HFFc6 (cell line): ENCODE results near the gene TWIST2. TPM values are rescaled to one million over a fixed set of nuclear protein-coding genes. Genes with fewer than 3 reads are reported as not detected.
A peak's percentile ranks its signal among the peaks of the same experiment; 100 is the strongest.

ENCODE experiments used
- DNase-seq: peaks from one replicate; pipeline ENCODE4 v3.0.0-alpha.2; 2018
- H3K27ac Mint-ChIP-seq: 2 replicates; pipeline ENCODE4 v1.8.0; 2020; ENCODE audit warnings: mild to moderate bottlenecking, mixed read lengths
- H3K27me3 Mint-ChIP-seq: 2 replicates; pipeline ENCODE4 v1.8.0; 2021; ENCODE audit warnings: mild to moderate bottlenecking, moderate library complexity, mixed read lengths; ENCODE audit not compliant: insufficient read depth
- H3K36me3 Mint-ChIP-seq: 2 replicates; pipeline ENCODE4 v1.8.0; 2021; ENCODE audit warnings: low read depth, mixed read lengths
- H3K4me1 Mint-ChIP-seq: 2 replicates; pipeline ENCODE4 v1.8.0; 2020; ENCODE audit warnings: low read depth, mixed read lengths
- H3K4me3 Mint-ChIP-seq: 2 replicates; pipeline ENCODE4 v1.8.0; 2020; ENCODE audit warnings: mild to moderate bottlenecking, moderate library complexity, mixed read lengths
- H3K9me3 Mint-ChIP-seq: 2 replicates; pipeline ENCODE4 v1.8.0; 2020; ENCODE audit warnings: mild to moderate bottlenecking, mixed read lengths
- CTCF ChIP-seq: fragments of 200-600 bp; sonication (generic); IDR thresholded peaks from 2 replicates; pipeline ENCODE4 v1.5.0; 2021; ENCODE audit warnings: antibody characterized with exemption, mild to moderate bottlenecking
- total RNA-seq, 6 experiments: library from RNA; stranded (reverse); fragmentation: NEBNext Ultra II Directional; extraction: Animal tissue kit (Norgen Biotek cat#: 25700); gene quantifications; 2 replicates in 1 of 6; 3 replicates in 5 of 6; pipeline ENCODE4 v1.2.3, GENCODE V29; 2021

The TWIST2 gene
- total RNA-seq, 6 experiments from 2014 or later, result 127 to 146 (median 137) TPM

GRCh38 chr2:238915596-238915995, 67.7 kb downstream of the TWIST2 start:
- H3K36me3 Mint-ChIP-seq, result peaks cover 56% of the 10 kb centered on the region
- peak overlapping the region; percentile 78 for H3K4me3 Mint-ChIP-seq
- no peak for TF ChIP-seq CTCF
- H3K27me3 Mint-ChIP-seq, result peaks cover 46% of the 10 kb centered on the region
- H3K27ac Mint-ChIP-seq, result peak overlapping the region; percentile 98
- peaks cover 64% of the 10 kb centered on the region for H3K4me1 Mint-ChIP-seq
- DNase-seq, result no peak
- peaks cover 22% of the 10 kb centered on the region for H3K9me3 Mint-ChIP-seq

GRCh38 chr2:238916176-238916874, 68.4 kb downstream of the TWIST2 start:
- peak overlapping the region; percentile 78 for H3K4me3 Mint-ChIP-seq
- peaks cover 51% of the 10 kb centered on the region for H3K27me3 Mint-ChIP-seq
- H3K9me3 Mint-ChIP-seq, result peaks cover 22% of the 10 kb centered on the region
- H3K4me1 Mint-ChIP-seq, result peaks cover 66% of the 10 kb centered on the region
- H3K27ac Mint-ChIP-seq, result peak overlapping the region; percentile 98
- TF ChIP-seq CTCF, result no peak
- H3K36me3 Mint-ChIP-seq, result peaks cover 54% of the 10 kb centered on the region
- DNase-seq, result no peak

GRCh38 chr2:238916875-238917590, 69.1 kb downstream of the TWIST2 start:
- Mint-ChIP-seq H3K4me3 (no peak overlapping the region; the same call in 1 of the 2 replicates), H3K27me3 (peaks cover 49% of the 10 kb centered on the region), H3K27ac (peak overlapping the region; percentile 98; the same call in 1 of the 2 replicates), H3K9me3 (peaks cover 22% of the 10 kb centered on the region), H3K36me3 (peaks cover 47% of the 10 kb centered on the region), H3K4me1 (peaks cover 59% of the 10 kb centered on the region)
- no peak for TF ChIP-seq CTCF
- DNase-seq, result peak; percentile 41

GRCh38 chr2:238919307-238919706, 71.4 kb downstream of the TWIST2 start:
- Mint-ChIP-seq H3K27me3 (peaks cover 49% of the 10 kb centered on the region), H3K27ac (no peak overlapping the region; the same call in 1 of the 2 replicates), H3K4me3 (no peak overlapping the region), H3K9me3 (peaks cover 20% of the 10 kb centered on the region), H3K36me3 (peaks cover 38% of the 10 kb centered on the region), H3K4me1 (peaks cover 42% of the 10 kb centered on the region)
- DNase-seq, result no peak
- TF ChIP-seq CTCF, result no peak

- H3K36me3 Mint-ChIP-seq, result peaks cover 30% of the 10 kb centered on the region
- H3K4me3 Mint-ChIP-seq, result no peak overlapping the region
- peaks cover 34% of the 10 kb centered on the region for H3K4me1 Mint-ChIP-seq
- peaks cover 44% of the 10 kb centered on the region for H3K27me3 Mint-ChIP-seq
- TF ChIP-seq CTCF, result no peak
- H3K9me3 Mint-ChIP-seq, result peaks cover 13% of the 10 kb centered on the region
- no peak for DNase-seq
- no peak overlapping the region for H3K27ac Mint-ChIP-seq
Observed at GRCh38 chr2:238920053-238920452, 72.2 kb downstream of the TWIST2 start.
